Measurements from ENCODE around the gene SETDB1. TPM values are rescaled to one million over a fixed set of nuclear protein-coding genes. Genes with fewer than 3 reads are reported as not detected.

The SETDB1 gene
- total and polyA plus RNA-seq, 2 of the 13 experiments (the other 11 are each of a cell fraction or from before 2014, with no cell fraction given): 33.1 to 34.6 TPM

- peak; percentile 36; the same call in 1 of the 2 replicates for TF ChIP-seq ZNF574 (CRISPR knock-in tag; IDR thresholded peaks at IDR 0.05)
- TF ChIP-seq HNRNPLL (IDR thresholded peaks at IDR 0.05; ENCODE audit: low read depth, low read length, poor library complexity, severe bottlenecking): no peak
- no peak; the same call in 1 of the 2 replicates for TF ChIP-seq ZNF160 (CRISPR knock-in tag; IDR thresholded peaks at IDR 0.05)
- peak; percentile 85 for TF ChIP-seq PAXIP1 (CRISPR knock-in tag; conservative IDR thresholded peaks at IDR 0.05)
- TF ChIP-seq DRAP1 (CRISPR knock-in tag; IDR thresholded peaks at IDR 0.05): peak; percentile 44
- no peak for TF ChIP-seq SMAD3 (CRISPR knock-in tag; IDR thresholded peaks at IDR 0.05)
- TF ChIP-seq CCDC6 (CRISPR knock-in tag; IDR thresholded peaks at IDR 0.05): peak; percentile 79; the same call in 1 of the 2 replicates
- no peak for TF ChIP-seq TGIF2 (CRISPR knock-in tag; IDR thresholded peaks at IDR 0.05)
- no peak for TF ChIP-seq HNF1B (CRISPR knock-in tag; IDR thresholded peaks at IDR 0.05)
- TF ChIP-seq ZNF639 (CRISPR knock-in tag; conservative IDR thresholded peaks at IDR 0.05): no peak
- peak; percentile 83 for TF ChIP-seq TCF7 (IDR thresholded peaks at IDR 0.05; ENCODE audit: low read depth)
- TF ChIP-seq ZBTB4 (CRISPR knock-in tag; IDR thresholded peaks at IDR 0.05; ENCODE audit: borderline replicate concordance): 0 out of 2 replicates have a peak, but pooled peaks have one; percentile 38
- TF ChIP-seq GZF1 (CRISPR knock-in tag; IDR thresholded peaks at IDR 0.05): peak; percentile 77; the same call in 1 of the 2 replicates
Measured at GRCh38 chr1:150971583-150972416, 45.6 kb downstream of the SETDB1 start (continued).
